NCI-H2171 (cell line): ENCODE data around the gene ITPRID2.
"Not testable (repeated sequence)": the region's sequence is repeated elsewhere in the genome, so short reads cannot be mapped to it uniquely, and the experiment has no call there.

Source experiments
- DNase-seq: peaks from one replicate; lab custom pipeline; 2025; lab: John Stamatoyannopoulos, UW

The ITPRID2 gene

DNA sequence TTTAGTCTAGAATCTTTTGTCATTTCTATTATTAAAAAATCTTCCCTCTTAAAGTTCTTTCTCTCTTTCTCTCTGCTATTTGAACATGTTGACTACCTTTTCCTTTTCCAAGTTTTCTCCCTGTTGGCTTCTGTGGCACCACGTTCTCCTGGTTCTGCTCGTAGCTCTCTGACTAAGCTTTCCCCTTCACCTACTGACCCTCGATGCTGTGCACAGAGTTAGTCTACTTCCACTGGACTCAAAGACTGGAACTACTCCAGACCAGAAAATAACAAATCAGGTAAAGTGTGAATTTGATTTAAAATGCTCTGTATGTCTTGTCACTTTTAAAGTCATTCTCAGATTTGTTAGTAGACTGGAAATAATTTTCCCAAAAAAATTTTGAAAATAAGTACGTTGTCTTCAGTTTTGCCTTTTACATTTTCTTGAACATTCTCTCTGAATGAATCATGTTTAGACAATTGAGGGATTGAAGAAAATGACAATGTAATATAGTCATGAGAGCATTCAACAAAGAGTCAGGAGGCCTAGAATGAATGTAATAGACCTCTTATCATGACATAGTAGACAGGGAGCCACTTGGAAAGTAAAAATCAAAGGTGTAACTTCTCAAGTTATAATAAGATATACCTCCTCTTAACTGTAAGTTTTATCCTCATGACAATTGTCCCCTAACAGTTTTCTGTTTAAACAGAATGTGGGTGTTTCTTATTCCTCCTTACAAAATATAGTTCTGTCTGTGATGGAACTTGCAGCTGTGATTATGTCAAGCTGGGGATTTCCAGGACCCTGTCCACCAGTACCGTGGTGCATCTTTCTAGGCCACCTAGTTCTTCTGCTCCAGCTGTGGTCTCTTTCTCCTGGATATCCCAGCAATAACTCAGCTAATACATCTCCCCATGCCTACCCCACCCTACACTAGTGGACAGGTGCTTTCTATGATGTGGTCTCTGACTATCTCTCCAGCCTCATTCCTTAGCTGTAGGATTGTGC is 25.5 kb downstream of the ITPRID2 start:
- DNase-seq, result no peak

- no peak for DNase-seq
Observed at GRCh38 chr2:181918188-181918587, 26.7 kb downstream of the ITPRID2 start.

GRCh38 chr2:181923121-181923520 is 31.6 kb downstream of the ITPRID2 start:
- no peak for DNase-seq

DNA sequence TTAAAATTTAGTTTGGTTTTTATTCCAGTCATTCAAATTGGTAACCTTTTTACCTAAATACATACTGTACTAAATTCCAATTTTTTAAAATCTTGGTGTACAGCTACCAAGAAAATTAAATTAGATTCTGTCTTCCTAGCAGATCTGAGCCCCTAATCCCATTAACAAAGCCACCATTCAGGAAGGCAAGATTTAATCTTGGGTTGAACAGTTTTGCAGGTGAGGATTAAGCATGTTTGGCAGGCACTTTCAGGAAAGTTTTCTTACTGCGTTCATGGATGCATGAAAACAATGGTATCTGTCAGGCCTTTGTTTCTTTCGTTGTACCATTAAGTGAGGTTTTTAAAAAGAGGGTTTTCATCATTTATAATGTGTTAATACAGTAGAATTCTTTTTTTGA is 32.8 kb downstream of the ITPRID2 start:
- DNase-seq, result no peak

DNA sequence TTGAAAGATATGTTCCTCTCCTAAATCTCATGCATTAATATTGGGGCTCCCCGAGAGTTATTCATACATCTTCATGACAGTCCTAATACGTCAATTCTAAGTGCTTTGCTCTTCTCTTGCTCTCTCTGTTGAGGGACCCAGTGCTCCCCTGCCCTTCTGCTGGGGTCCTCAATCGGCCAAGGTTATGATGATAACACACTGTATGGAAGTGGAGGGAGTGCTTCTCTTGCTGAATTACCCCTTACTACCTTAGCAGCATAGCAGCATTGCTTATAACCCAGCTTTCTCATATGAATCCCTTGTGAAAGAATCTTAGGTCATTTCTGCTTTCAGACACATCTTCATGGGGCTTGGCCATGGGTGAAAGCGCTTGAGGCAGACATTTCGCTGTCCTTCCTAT is 43.2 kb downstream of the ITPRID2 start:
- no peak for DNase-seq

DNA sequence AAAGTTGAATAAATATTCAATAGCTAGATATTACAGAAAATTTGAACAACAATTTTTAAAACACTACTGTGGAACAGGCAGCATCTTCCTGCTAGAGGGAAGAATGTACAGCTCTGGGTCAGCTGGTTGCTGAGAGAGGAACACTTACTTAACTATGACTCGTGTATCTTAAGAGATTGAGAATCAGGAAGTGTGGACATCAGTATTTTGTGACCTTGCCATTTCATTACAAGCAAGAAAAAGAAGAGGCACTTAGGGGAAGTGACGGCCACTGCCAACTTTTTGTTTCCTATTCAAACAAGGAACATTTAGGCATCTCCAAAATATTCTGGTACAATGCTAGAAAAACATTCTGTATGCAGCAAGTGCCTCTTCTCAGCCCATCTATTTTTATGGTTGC is 45.9 kb downstream of the ITPRID2 start:
- DNase-seq, result no peak

GRCh38 chr2:181943411-181944124 is 52.0 kb downstream of the ITPRID2 start:
- DNase-seq, result no peak

DNA sequence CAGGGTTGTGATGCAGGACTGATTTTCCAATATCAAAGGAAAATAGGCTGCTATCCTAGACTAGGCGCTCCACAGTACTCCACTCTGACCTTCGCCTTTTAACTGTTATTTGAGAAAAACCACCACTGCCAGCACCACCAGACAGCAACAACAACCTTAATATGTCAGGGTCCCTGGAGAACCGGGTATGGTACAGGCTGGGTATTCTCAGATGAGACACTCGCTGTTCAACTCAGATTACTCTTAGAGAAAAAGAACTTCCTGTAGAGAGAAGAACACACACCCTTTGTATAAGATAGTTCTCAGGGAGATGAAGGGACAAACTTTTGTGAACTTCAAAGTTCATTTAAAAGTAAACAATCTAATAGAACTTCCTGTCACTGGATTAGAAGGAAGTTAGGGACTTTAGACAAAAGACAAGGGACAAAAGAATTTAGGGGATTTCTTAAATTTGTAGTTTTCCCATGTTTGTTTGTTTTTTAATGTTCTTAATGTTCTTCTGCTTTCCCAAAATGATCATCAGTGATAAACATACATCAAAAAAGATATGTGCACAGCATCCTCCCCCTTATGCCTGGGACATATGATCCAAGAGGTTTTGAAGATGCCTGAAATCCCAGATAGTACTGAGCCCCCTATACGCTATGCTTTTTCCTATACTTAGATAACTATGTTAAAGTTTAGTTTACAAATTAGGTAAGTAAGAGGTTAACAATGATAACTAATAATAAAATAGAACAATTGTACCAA is 52.8 kb downstream of the ITPRID2 start:
- DNase-seq, result no peak

GRCh38 chr2:181944914-181945291 is 53.4 kb downstream of the ITPRID2 start:
- DNase-seq, result no peak

DNA sequence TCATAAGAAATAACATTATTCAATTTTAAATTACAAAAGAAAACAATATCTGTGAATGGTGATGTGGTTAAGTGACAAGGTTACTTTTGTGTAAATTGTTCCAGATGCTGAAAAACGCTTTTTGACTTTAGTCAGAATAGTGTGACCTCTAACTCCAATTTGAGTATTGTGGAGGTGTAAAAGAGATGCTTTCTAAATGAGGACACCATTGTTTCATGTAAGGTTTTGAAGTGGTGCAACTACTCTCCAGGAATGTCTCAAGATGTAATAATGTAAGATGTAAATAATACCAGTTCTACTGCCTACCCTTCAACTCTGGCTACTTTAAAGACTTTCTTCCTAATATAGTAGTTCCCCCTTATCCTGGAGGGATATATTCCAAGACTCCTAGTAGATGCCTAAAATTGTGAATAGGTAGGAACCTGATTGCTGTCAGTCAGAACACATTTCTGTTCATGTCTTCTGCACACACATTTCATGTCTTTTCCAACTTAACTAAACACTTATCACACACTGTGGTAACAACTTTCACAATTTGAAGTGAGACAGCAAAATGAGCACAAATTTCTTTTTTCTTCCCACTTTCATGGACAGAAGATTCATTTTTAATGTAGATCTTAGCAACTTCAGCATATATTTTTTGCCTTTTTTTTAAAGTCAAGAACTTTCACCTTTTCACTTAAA is 55.1 kb downstream of the ITPRID2 start:
- no peak for DNase-seq

- no peak for DNase-seq
Observed at GRCh38 chr2:181947273-181947672, 55.7 kb downstream of the ITPRID2 start.

GRCh38 chr2:181948227-181948626 is 56.7 kb downstream of the ITPRID2 start:
- no peak for DNase-seq

DNA sequence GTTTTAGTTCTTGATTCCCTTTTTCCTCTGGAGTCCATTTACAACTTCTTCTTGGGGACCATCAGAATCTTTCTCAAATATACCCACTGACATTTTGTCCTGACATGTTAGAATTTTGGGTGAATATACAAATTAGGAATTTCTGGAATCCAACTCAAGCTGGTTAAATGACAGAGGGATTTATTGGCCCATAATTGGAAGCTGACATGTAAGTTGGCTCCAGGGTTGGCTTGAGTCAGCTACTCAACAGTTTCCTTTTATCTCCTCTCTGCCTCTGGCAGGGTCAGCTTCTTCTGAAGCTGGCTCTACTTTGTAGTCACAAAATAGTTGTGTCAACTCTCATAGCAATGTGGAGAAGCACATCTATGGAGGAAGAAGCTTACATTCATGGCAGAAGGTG is 57.5 kb downstream of the ITPRID2 start:
- no peak for DNase-seq

DNA sequence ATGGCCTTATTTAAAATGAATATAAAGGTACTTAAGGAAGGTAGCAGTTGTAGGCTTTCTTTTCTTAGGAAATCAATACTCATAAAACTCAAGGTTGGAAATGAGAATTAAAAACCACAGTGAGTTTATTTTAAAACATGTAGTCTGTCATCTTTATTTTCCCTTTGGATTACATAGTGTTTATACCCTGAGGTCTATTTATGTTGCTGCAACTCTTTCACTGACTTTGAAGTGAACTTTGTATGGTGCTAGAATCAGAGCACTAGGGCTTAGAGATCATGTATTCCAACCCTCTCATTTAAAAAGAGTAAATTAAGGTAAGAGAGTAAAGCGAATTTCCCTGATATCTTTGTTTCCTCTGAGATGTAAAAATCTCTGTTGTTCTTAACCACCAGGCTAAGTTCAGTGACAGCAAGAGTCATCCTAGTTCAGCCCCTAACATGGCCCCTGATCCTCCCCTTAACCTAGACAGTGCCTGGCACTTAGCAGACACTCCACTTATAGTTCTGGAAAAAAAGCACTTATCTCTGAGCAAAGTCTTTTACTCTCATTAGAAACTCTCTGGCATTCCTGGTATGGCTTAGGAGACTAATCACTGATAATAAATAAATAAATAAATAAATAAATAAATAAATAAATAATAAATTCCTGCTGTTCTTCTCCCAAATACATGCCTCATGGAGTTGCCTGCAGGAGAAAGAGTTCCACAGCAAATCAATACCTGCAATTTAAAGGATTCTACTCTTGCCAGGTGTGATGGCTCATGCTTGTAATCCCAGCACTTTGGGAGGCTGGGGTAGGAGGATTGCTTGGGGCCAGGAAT is 61.1 kb downstream of the ITPRID2 start:
- DNase-seq, result no peak

GRCh38 chr2:181953881-181954537 is 62.5 kb downstream of the ITPRID2 start:
- DNase-seq, result no peak

DNA sequence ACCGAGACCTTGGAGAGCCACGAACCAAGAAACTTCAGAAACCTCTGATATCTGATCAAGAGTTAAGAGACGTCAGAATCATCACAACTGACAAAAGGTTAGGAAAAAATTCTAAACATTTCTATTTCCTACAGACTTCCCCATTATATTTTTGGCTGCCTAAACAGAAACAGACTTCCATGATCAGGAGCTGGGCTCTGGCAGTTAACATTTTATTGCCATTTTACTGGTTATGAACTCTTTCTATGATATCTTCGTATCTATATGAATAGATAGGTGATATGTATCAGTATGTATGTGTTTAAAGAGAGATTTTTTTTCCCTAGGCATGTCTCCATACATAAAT is 63.0 kb downstream of the ITPRID2 start:
- no peak for DNase-seq

DNA sequence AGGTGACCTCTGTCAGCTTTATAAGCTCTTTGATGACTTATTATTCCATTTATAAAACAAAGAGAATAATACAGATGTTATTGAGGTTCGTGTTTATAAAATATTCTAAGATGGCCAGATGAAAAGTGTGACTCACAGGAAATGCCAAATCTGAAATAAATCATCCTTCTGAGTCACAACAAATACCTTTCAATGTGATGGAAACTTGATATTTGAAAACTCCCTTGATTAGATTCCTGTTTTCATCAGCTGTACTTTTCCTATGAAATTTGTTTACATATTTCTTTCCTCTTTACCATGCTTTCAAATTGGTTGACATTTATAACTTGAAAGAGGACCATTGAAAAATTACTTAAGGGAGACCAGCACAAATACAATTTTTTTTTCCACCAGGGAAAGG is 63.5 kb downstream of the ITPRID2 start:
- no peak for DNase-seq

DNA sequence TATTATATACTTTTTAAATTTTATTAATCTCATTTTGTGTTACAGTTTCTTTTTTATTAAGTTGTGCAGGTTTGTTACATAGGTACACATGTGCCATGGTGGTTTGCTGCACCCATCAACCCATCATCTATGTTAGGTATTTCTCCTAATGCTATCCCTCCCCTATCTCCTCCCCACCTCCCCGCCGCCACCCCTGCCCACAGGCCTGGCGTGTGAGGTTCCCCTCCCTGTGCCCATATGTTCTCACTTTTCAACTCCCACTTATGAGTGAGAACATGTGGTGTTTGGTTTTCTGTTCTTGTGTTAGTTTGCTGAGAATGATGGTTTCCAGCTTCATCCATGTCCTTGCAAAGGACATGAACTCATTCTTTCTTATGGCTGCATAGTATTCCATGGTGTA is 64.3 kb downstream of the ITPRID2 start:
- not testable (repeated sequence) for DNase-seq

DNA sequence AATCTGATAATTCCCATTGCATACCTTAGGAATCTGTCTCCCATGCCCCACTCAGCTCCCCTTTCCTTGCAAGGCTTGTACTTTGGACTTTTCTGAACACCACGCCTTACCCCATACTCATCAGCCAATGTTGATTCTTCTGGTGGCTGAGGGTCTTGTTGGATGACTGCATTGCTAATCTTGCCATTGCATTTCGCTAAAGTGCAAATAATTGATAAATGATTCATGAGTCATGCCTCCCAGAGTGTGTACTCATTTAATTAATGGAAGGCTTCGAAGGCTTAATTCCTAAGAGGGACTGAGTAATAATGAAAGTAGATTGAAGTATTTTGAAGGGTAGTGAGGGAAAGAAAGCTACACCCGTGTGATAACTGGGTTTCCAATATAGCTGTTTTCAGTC is 66.1 kb downstream of the ITPRID2 start:
- DNase-seq, result no peak

GRCh38 chr2:181958726-181959125 is 67.2 kb downstream of the ITPRID2 start:
- no peak for DNase-seq

DNA sequence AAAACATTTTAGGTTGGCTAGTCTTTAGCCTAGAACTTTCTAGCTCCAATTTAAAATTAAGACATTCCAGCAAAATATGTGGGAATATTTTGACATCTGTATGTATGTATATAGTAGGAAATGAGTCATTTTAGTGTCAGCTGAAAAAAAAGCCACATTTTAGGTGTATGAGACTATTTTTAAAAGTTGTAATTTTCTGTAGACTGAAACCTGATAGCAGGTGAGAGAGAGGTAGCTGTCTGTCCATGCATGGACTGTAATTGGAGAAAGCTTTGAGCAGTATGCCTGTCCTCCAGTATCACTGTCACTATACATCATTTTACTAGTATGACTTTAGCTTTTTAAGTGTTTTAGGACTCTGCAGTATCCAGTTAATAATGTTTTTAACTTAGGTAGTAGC is 68.0 kb downstream of the ITPRID2 start:
- no peak for DNase-seq
